ENCODE measurements around the gene GRAMD4.

Gene GRAMD4

GRCh38 chr22:46578824-46579561 is 41.2 kb upstream of the GRAMD4 start:
- ATAC-seq (replicated peaks) = no peak
- peaks cover 2 to 9% of the 10 kb centered on the region in 2 donors for H3K36me3 Mint-ChIP-seq
- no peak for DNase-seq
- peak overlapping the region; percentile 97 to 98 for H3K4me3 Mint-ChIP-seq
- H3K27ac Mint-ChIP-seq = peak overlapping the region; percentile 96
- no peaks in the 10 kb centered on the region for H3K9me3 Mint-ChIP-seq
- H3K4me1 Mint-ChIP-seq = peaks cover 64 to 78% of the 10 kb centered on the region in 2 donors
- no peaks in the 10 kb centered on the region for H3K27me3 Mint-ChIP-seq

- H3K27me3 Mint-ChIP-seq = no peaks in the 10 kb centered on the region
- H3K4me1 Mint-ChIP-seq = peaks cover 66 to 86% of the 10 kb centered on the region in 2 donors
- DNase-seq (no peak), ATAC-seq (replicated peaks) (no peak)
- no peaks in the 10 kb centered on the region for H3K9me3 Mint-ChIP-seq
- H3K36me3 Mint-ChIP-seq = peaks cover 6 to 9% of the 10 kb centered on the region in 2 donors
- H3K4me3 Mint-ChIP-seq = peak overlapping the region in 1 of 2 donors; percentile 97
- H3K27ac Mint-ChIP-seq = peak overlapping the region; percentile 77
Measured at GRCh38 chr22:46579751-46580449, 40.3 kb upstream of the GRAMD4 start.

GRCh38 chr22:46580940-46581537 is 39.1 kb upstream of the GRAMD4 start:
- H3K4me1 Mint-ChIP-seq = peaks cover 65 to 86% of the 10 kb centered on the region in 2 donors
- H3K27me3 Mint-ChIP-seq = no peaks in the 10 kb centered on the region
- H3K27ac Mint-ChIP-seq = peak overlapping the region; percentile 51
- peak overlapping the region in 1 of 2 donors; percentile 25 for H3K4me3 Mint-ChIP-seq
- peak in 1 of 2 donors; percentile 12 for ATAC-seq (replicated peaks)
- no peak for DNase-seq
- H3K36me3 Mint-ChIP-seq = peaks cover 9 to 10% of the 10 kb centered on the region in 2 donors
- no peaks in the 10 kb centered on the region for H3K9me3 Mint-ChIP-seq

GRCh38 chr22:46581538-46582244 is 38.5 kb upstream of the GRAMD4 start:
- H3K4me3 Mint-ChIP-seq = peak overlapping the region in 1 of 2 donors; percentile 25
- H3K27ac Mint-ChIP-seq = peak overlapping the region; percentile 51
- H3K4me1 Mint-ChIP-seq = peaks cover 67 to 88% of the 10 kb centered on the region in 2 donors
- H3K27me3 Mint-ChIP-seq = no peaks in the 10 kb centered on the region
- DNase-seq (no peak), ATAC-seq (replicated peaks) (no peak)
- H3K9me3 Mint-ChIP-seq = no peaks in the 10 kb centered on the region
- peaks cover 9 to 10% of the 10 kb centered on the region in 2 donors for H3K36me3 Mint-ChIP-seq

GRCh38 chr22:46582281-46582933 is 37.8 kb upstream of the GRAMD4 start:
- H3K9me3 Mint-ChIP-seq = no peaks in the 10 kb centered on the region
- DNase-seq = no peak
- peaks cover 74 to 95% of the 10 kb centered on the region in 2 donors for H3K4me1 Mint-ChIP-seq
- no peak overlapping the region for H3K4me3 Mint-ChIP-seq
- peaks cover 9 to 10% of the 10 kb centered on the region in 2 donors for H3K36me3 Mint-ChIP-seq
- H3K27ac Mint-ChIP-seq = peak overlapping the region; percentile 47
- no peaks in the 10 kb centered on the region for H3K27me3 Mint-ChIP-seq
- ATAC-seq (replicated peaks) = no peak

GRCh38 chr22:46583571-46583970 is 36.6 kb upstream of the GRAMD4 start:
- ATAC-seq (replicated peaks) = no peak
- DNase-seq = no peak
- Mint-ChIP-seq H3K36me3 (peaks cover 7% of the 10 kb centered on the region in 2 donors), H3K4me1 (peaks cover 72 to 95% of the 10 kb centered on the region in 2 donors), H3K27me3 (no peaks in the 10 kb centered on the region), H3K27ac (no peak overlapping the region), H3K9me3 (no peaks in the 10 kb centered on the region), H3K4me3 (no peak overlapping the region)

GRCh38 chr22:46584081-46584921 is 35.9 kb upstream of the GRAMD4 start:
- DNase-seq (no peak), ATAC-seq (replicated peaks) (no peak)
- Mint-ChIP-seq H3K4me1 (peaks cover 72 to 95% of the 10 kb centered on the region in 2 donors), H3K9me3 (no peaks in the 10 kb centered on the region), H3K27ac (peak overlapping the region; percentile 47), H3K36me3 (peaks cover 7 to 11% of the 10 kb centered on the region in 2 donors), H3K27me3 (no peaks in the 10 kb centered on the region), H3K4me3 (no peak overlapping the region)

- no peak overlapping the region for H3K4me3 Mint-ChIP-seq
- H3K27me3 Mint-ChIP-seq = no peaks in the 10 kb centered on the region
- H3K4me1 Mint-ChIP-seq = peaks cover 71 to 95% of the 10 kb centered on the region in 2 donors
Measured at GRCh38 chr22:46585340-46586122, 34.7 kb upstream of the GRAMD4 start.

GRCh38 chr22:46586123-46586519 is 34.1 kb upstream of the GRAMD4 start:
- Mint-ChIP-seq H3K9me3 (no peaks in the 10 kb centered on the region), H3K4me1 (peaks cover 76 to 97% of the 10 kb centered on the region in 2 donors), H3K27me3 (no peaks in the 10 kb centered on the region), H3K27ac (peak overlapping the region; percentile 99), H3K4me3 (peak overlapping the region in 1 of 2 donors; percentile 86), H3K36me3 (peaks cover 7 to 14% of the 10 kb centered on the region in 2 donors)
- DNase-seq (no peak), ATAC-seq (replicated peaks) (no peak)

More at GRCh38 chr22:46585340-46586122, 34.7 kb upstream of the GRAMD4 start:
- DNase-seq (no peak), ATAC-seq (replicated peaks) (no peak)
- Mint-ChIP-seq H3K27ac (peak overlapping the region; percentile 92), H3K9me3 (no peaks in the 10 kb centered on the region), H3K36me3 (peaks cover 7 to 14% of the 10 kb centered on the region in 2 donors)

- H3K4me1 Mint-ChIP-seq = peaks cover 74 to 97% of the 10 kb centered on the region in 2 donors
- ATAC-seq (replicated peaks) = peak in 1 of 2 donors; percentile 0
- peaks cover 7 to 12% of the 10 kb centered on the region in 2 donors for H3K36me3 Mint-ChIP-seq
- H3K27me3 Mint-ChIP-seq = no peaks in the 10 kb centered on the region
- H3K4me3 Mint-ChIP-seq = peak overlapping the region; percentile 83 to 86
- H3K27ac Mint-ChIP-seq = peak overlapping the region; percentile 99
- no peak for DNase-seq
- no peaks in the 10 kb centered on the region for H3K9me3 Mint-ChIP-seq
Measured at GRCh38 chr22:46586531-46587011, 33.6 kb upstream of the GRAMD4 start.

GRCh38 chr22:46587061-46587460 is 33.1 kb upstream of the GRAMD4 start:
- H3K27ac Mint-ChIP-seq = peak overlapping the region; percentile 99
- peaks cover 73 to 97% of the 10 kb centered on the region in 2 donors for H3K4me1 Mint-ChIP-seq
- peak; percentile 76 to 83 for ATAC-seq (replicated peaks)
- no peaks in the 10 kb centered on the region for H3K27me3 Mint-ChIP-seq
- no peaks in the 10 kb centered on the region for H3K9me3 Mint-ChIP-seq
- H3K36me3 Mint-ChIP-seq = peaks cover 7 to 11% of the 10 kb centered on the region in 2 donors
- peak overlapping the region; percentile 83 to 86 for H3K4me3 Mint-ChIP-seq
- peak; percentile 84 for DNase-seq
